GM21447 (cell line): Measurements from ENCODE around the gene ZNF324.
"Not testable (repeated sequence)": the region's sequence is repeated elsewhere in the genome, so short reads cannot be mapped to it uniquely, and the experiment has no call there.

Experiments used
- ATAC-seq: cut with Tn5 transposase; IDR thresholded peaks from one replicate; pipeline ENCODE4 v1.9.1; 2021; ENCODE audit not compliant: unreplicated experiment

The ZNF324 gene

GRCh38 chr19:58498316-58499020, 31.6 kb downstream of the ZNF324 start:
- no peak for ATAC-seq

DNA sequence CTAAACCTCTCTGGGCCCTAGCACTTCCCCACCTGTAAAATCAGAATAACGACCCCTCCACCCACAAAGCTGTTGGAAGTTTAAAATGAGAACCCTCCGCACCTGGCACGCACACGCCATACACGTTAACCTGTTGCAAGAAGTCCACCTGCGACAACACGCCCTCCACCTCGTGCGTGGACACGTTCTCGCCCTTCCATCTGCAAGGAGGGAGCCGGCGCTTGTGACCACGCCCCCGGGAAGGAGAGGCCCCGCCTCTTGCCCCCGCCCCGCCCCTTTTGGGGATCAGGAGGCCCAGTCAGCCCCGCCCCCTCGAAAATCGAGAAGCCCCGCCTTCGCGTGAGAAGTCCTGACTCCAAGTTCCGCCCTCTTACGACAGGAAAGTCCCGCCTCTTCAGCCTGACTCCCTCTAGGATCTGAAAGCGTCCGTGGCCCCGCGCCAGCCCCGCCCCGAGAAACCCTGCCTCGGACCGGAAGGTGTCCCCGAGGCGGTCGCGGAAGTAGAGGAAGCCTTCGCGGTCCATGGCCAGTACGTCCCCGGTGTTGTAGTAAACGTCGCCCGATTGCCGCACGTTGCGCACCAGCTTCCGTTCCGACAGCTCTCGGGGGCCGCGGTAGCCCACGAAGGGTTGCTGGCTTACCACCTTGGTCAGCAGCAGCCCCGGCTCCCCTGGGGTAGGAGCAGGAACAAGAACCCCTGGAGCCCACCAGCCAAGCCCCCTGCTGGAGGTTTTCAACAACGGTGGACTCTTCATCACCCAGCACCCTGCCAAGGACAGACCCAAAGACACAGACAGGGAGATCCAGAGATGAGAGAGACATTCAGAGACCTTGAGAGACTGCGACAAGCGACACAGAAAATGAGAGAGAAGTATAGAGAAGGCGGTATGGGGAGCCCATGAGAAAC, 32.4 kb downstream of the ZNF324 start:
- ATAC-seq = peak; percentile 93

GRCh38 chr19:58500242-58500641, 33.4 kb downstream of the ZNF324 start:
- no peak for ATAC-seq

- not testable (repeated sequence) for ATAC-seq
Measured at GRCh38 chr19:58507602-58508223, 40.8 kb downstream of the ZNF324 start.

- no peak for ATAC-seq
Measured at GRCh38 chr19:58509731-58510083, 42.8 kb downstream of the ZNF324 start.

GRCh38 chr19:58510084-58510862, 43.4 kb downstream of the ZNF324 start:
- no peak for ATAC-seq

DNA sequence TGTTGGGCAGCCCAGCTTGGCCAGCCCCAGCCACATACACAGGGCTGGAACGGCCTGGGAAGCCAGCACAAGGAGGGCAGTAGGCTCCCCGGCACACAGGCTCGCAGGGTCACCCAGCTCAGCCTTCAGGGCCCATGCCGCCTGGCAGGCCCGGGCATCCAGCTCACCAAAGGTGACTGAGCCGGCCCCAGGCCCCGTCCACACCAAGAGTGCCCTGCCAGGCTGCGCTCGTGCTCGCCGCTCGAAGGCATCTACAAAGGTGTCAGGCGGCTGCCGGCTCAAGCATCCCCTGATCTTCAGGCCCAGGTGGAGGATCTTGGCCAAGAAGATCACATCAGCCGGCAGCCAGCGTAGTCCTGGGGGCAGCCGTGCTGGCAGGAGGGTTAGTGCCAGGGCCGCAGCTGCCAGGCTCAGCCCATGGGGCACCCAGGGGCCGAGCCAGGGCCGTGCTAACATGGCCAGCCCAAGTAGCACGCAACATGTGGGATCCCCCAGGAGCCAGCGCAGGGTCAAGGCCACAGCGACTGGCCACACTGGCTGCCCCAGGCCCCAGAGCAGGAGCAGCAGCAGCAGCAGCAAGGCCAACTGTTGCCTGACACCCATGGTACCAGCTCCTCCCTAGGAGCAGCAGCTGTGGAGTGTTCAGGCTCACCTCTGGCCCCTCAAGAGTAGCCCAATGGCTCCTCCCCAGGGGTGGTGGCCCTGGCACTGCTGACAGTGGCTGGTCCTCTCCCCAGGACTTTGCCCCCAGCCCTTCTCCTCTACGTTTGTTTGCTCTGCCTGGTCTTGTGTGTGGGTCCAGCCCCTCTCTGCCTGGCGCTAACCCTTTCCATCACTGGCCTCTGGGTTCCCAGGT, 44.7 kb downstream of the ZNF324 start, which contains the start of gene SLC27A5:
SLC27A5 (minus strand) TSS at position 640 of the 856 bp plus-strand sequence; CDS start at position 603, 37 bp downstream.
- ATAC-seq = no peak

DNA sequence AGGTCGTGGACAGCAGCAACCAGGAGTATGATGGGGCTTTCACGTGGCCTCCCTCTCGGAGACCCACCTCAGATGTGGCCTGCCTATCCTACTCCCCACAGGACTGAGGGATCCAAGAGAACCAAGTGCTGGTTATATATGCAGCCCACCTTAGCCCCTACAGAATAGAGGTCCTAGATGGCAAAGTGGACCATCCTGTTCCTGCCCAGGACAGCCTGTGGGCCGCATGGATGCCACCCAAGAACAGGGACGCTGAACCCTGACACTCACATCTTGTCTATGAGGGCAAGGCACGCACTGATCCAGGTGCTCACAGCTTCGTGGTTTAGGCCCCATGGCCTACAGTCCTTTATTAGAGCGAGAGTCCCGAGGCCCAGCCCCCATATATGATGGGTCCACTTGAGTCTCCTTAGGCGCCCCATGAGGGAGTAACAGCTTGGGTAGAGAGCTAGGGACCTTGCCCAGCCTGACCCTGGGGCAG, 46.4 kb downstream of the ZNF324 start:
- no peak for ATAC-seq

GRCh38 chr19:58513694-58514563, 47.0 kb downstream of the ZNF324 start:
- peak; percentile 64 for ATAC-seq

DNA sequence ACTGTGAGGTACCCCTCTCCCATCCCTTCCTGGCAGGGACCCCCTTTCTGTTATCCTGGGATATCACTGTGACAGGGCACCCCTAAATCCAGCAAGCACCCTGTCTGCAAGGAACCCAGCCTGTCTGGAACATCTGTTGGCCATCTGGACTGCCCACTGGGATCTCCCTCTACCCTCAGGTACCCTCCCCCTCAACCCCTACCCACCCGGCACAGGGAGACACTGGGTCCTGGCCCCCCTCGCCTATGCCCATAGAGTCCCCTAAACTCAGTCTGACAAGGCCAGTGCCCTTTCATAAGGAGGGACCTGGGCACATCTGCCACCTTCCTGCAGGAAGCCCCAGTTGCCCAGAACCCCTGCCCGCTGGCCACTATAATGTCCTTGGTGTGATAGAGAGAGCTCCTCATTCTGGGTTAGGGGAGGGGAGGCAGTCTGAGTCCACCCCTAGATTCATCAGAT, 47.7 kb downstream of the ZNF324 start:
- no peak for ATAC-seq

DNA sequence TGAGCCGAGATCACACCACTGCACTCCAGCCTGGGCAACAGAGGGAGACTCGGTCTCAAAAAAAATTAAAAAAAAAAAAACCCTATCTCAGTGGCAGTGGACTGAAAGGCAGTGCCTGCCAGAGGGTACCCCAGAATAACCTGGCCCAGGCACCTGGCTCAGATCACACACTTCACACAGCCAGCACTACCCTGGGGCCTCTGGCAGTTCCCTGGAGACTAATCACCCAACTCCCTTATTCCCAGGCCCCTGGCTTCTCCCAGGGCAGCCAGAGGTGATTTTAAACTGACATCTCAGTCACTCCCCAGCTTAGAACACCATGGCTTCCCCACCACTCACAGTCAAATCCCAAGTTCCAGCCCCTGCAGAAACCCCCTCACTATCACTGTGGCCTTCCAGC, 48.4 kb downstream of the ZNF324 start:
- ATAC-seq = no peak

DNA sequence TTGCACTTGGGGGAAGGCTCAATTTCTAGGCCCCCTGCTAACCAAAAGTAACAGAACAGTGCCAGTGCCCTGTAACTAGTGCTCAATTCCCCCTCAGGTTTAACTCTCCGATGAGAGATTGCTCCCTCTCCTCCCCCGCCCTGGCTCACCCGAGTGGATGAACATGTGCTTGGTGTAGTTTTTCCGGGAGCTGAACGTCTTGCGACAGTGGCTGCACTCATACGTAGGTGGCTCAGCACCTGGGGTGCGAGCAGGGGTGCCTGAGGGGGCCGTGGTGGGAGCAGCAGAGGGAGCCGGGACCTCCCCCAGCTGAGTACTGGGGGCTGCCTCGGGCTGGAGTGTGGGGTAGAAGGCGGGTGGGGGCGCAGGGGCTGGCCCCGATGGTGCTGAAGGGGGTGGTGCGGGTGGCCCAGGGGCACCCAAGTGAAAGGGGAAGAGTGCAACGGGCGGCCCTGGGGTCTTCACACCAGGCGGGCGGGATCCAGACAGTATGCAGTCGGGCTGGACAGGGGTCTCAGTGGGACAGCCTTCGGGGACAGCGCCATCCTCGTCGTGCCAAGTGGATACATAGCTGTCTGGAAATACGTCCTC, 49.5 kb downstream of the ZNF324 start:
- no peak for ATAC-seq

- no peak for ATAC-seq
Measured at GRCh38 chr19:58516964-58517833, 50.3 kb downstream of the ZNF324 start.

- no peak for ATAC-seq
Measured at GRCh38 chr19:58518256-58519086, 51.6 kb downstream of the ZNF324 start.

DNA sequence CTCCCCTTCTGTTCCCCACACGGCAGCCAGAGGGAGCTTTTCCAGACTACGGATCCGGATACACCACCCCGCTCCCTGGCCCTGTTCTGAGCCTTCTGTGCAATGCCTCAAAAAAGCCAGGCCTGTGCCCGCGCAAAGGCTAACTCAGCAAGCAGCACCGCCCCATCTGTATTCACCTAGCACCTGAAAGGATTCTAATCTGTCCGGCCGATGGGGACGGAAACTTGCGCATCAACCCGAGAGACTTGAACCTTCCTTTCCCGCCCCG, 52.1 kb downstream of the ZNF324 start:
- peak; percentile 13 for ATAC-seq

GRCh38 chr19:58519355-58520256, 52.7 kb downstream of the ZNF324 start, which contains the start of gene ZBTB45:
Gene ZBTB45, minus strand, starts transcription at chr19:58519810. Its CDS starts 2,137 bp downstream, at chr19:58517673.
- ATAC-seq = peak; percentile 75
